NCI-H1048 (cell line): ENCODE results near the gene ALDH2.
"Not testable (repeated sequence)": the region's sequence is repeated elsewhere in the genome, so short reads cannot be mapped to it uniquely, and the experiment has no call there.

Experiments used
- DNase-seq: peaks from one replicate; lab custom pipeline; 2025; lab: John Stamatoyannopoulos, UW

Gene ALDH2

DNA sequence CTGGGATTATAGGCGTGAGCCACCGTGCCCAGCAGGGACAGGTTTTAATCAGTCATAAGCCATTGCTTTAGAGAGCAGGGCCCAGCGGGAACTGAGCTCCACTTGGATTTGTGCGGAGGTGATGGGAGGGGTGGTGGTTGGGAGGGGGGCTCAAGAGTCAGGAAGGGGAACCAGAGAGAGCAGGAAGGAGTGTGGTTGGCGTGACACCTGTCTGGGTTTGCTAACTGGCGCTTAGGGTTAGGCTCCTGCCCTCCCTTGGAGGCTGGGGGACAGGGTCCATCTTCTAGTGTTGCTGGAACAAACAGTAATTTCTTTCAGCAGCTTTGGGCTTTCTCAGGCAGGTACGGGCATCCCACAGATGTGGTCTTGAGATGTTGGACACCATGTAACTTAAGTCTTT is 7.5 kb upstream of the ALDH2 start:
- no peak for DNase-seq

- DNase-seq, result no peak
Measured at GRCh38 chr12:111759991-111760390, 6.7 kb upstream of the ALDH2 start.

DNA sequence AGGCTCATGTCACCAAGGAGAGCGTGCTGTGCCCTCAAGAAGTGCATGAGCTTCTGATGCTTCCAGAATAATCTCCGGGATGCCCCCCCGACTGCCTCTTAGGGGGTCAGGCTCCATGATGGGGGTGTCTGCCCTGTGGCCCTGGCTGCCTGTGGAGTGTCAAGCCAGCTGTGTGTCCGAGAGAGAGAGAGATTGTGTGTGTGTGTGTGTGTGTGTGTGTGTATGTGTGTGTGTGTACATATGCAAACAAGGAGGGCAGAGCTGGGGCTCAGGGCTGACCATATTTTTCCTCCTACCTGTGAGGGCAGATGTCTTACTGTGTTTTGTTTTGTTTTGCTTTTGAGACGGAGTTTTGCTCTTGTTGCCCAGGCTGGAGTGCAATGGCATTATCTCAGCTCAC is 5.6 kb upstream of the ALDH2 start:
- no peak for DNase-seq

GRCh38 chr12:111761706-111762105 is 5.0 kb upstream of the ALDH2 start:
- DNase-seq, result no peak

DNA sequence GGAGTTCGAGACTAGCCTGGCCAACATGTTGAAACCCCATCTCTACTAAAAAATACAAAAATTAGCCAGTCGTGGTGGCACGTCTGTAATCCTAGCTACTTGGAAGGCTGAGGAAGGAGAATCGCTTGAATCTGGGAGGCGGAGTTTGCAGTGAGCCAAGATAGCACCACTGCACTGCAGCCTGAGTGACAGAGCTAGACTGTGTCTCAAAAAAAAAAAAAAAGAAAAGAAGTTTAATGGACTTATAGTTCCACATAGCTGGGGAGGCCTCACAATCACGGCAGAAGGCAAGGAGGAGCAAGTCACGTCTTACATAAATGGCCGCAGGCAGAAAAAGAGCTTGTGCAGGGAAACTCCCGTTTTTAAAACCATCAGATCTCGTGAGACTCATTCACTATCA is 3.2 kb upstream of the ALDH2 start:
- not testable (repeated sequence) for DNase-seq

GRCh38 chr12:111764120-111764821 is 2.5 kb upstream of the ALDH2 start:
- DNase-seq, result no peak

DNA sequence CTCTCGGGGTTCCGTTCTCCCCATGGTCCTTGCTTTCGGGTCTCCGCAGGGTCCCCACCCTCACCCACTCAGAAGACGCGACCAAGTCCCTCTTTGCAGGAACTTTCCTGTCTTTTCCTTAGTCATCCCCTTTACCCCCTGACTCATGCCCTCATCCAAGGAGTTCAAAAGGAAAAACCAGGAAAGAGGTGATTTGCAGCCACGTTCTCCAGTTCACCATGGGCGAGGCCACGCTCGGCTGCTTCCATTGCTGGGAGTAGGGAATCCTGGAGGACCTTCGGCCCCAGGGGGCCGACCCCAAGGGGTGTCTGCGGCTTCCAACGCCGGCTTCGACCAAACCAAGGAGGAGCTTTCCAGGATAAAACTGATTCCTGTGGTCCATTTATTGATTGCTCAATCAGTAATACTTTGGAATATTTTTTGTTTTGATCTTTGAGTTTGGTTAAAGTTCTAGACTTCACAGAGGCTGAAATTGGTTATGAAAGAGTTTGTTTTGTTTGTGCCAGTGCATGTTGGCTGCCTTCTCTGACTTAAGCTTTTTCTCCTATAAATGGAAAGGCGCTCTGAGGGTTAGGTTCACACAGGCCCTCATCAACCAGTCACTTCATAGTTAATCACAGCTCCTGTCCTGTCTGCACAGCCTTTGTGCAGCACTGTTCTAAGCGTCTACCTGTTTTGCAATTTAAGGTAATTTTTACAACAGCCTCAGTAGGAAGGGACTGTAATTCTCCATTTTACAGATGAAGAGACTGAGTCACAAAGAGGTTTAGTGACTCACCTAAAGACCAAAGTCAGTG is 827 bp downstream of the ALDH2 start:
- no peak for DNase-seq

- no peak for DNase-seq
Measured at GRCh38 chr12:111768159-111768895, 1.6 kb downstream of the ALDH2 start.

- no peak for DNase-seq
Measured at GRCh38 chr12:111769599-111769998, 2.9 kb downstream of the ALDH2 start.

DNA sequence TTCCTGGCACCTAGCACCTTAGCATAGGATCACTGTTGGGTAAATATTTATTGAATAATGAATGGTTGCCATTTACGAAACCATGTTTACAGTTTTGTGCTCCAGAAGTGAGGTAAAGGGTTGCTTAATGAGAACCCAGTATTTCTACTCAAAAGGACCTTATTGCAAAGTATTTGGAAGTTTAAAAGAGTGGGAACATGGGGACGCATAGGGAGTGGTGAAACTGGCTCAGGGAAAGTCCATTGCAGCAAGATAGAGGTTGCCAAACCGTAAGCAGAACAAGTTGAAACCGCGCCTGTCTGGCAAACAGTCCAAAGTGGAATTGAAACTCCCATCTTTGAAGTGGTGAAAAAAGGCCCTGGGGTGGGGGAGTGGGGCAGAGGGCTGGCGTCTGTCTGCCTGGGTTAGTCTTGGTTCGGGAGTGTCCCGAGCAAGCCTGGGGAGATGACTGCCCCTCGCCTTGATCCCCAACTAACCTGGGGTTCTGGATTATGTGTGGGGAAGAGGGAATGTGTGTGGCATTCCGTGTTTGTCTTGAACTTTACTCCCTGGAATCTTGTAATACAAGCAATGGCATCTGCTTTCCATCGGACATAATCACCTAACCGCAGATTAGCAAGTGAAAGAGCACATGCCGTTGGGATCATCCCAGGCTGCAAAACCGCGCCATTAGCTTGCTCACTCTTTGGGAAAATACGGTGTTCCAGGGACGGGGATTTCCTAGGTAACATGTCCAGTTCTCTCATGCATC is 7.2 kb downstream of the ALDH2 start:
- DNase-seq, result no peak

DNA sequence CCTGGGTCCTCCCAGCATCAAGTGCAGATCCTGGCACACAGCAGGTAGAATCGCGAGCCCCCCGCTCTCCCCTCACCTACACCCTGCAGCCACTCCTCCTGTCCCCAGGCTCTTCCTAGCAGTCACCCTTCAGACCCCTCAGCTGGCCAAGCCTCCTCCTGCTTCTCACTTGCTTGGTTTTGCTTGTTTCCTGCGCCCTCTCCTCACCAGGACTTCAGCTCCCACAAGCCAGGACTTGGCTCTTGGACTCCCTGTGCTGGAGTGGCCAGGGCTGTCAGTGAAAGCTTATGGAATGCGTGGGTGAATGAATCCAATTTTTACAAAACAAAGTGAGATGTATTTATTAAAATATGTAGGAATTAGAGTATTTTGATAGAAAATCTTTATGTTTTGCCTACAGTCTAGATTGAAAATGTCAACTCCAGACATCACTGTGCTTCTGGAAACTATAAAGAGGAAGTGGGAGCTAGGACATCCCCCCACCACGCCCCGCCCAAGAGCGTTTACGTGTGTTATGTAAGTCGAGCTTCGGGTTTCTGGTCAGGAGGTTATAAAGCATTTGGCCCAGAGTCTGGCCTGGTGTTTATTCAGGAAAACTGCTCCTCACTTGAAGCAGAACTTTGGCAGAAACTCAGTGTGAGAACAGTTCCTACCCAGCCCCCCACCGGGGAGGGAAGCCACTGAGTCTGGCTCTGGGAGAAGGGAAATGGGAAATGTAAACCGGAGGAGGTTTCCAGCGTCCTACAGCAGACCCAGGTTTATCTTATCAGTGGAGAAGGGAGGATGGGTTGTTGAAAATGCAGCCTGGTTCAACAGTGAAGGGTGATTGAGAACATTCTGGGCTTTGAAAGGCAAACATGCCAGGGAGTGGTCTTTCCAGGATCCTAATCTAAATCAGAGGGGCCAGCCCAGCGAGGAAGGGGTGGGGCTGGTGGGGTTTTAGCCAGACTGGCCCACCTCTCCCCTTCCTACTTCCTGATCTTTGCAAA is 8.8 kb downstream of the ALDH2 start:
- no peak for DNase-seq

GRCh38 chr12:111776836-111777344 is 10.2 kb downstream of the ALDH2 start:
- no peak for DNase-seq

- no peak for DNase-seq
Measured at GRCh38 chr12:111777345-111778045, 10.8 kb downstream of the ALDH2 start.

GRCh38 chr12:111780166-111780565 is 13.4 kb downstream of the ALDH2 start:
- no peak for DNase-seq

GRCh38 chr12:111780615-111781014 is 13.9 kb downstream of the ALDH2 start:
- DNase-seq, result no peak

- no peak for DNase-seq
Measured at GRCh38 chr12:111781085-111781658, 14.4 kb downstream of the ALDH2 start.

DNA sequence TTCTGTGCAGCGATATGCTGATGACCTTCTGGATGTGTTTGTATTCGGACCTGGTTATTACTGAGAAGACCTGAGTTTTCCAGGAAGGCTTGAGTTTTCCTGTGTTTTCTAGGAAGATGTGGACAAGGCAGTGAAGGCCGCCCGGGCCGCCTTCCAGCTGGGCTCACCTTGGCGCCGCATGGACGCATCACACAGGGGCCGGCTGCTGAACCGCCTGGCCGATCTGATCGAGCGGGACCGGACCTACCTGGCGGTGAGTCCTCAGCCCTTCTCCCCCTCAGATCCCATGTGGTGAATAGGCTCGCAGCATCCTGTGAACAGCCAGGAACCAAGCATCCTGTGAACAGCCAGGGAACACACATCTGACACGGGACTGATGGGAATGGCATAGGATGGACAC is 16.3 kb downstream of the ALDH2 start:
- DNase-seq, result no peak

GRCh38 chr12:111784953-111785352 is 18.2 kb downstream of the ALDH2 start:
- DNase-seq, result no peak

DNA sequence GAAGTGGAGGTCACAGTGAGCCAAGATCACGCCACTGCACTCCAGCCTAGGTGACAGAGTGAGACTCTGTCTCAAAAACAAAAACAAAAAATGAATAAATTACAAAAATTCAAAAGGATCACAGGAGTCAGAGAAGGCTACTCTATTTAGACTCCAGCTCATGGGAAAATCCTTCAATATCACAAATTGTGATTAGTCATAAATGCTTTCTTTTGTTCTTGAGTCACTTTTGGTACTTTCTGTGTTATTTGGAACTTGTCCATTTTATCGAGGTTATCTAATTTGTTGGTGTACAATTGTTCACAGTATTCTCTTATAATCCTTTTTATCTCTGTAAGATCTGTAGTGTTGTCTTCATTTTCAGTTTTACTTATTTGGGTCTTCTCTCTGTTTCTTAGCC is 18.9 kb downstream of the ALDH2 start:
- DNase-seq, result no peak

DNA sequence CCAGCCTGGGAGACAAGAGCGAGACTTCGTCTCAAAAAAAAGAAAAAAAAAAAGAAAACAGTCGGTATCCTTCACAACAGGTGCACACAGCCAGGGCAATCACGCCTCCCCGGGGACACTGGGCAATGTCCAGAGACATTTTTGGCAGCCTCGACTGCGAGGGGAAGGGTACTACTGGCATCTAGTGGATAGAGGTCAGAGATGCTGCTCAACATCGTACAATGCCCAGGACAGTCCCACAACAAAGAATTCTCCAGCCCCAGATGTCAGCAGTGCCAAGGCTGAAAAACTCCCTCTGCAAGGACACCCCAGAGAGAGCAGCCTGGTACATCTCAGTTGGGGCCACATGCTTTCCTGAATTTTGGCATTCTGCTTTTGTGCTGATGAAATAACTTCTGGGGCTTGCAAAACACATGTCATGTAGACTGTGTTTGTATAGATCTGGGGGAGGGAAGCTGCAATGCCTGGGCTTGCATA is 21.5 kb downstream of the ALDH2 start:
- no peak for DNase-seq
